Lower lobe of right lung (tissue), 2 donors: ENCODE data around the gene PER1. TPM values are rescaled to one million over a fixed set of nuclear protein-coding genes. Genes with fewer than 3 reads are reported as not detected.

Experiments
- ATAC-seq, 2 donors: fragments of 200-7000 bp; cut with Tn5 transposase; one replicate each; pipeline ENCODE4 v1.9.1; 2020 to 2022; ENCODE audit warnings: mild to moderate bottlenecking in 2 of 2, moderate library complexity in 2 of 2
- DNase-seq: peaks from one replicate; pipeline ENCODE4 v3.0.0-alpha.2; 2020
- H3K27ac ChIP-seq: fragments of 200-600 bp; one replicate; pipeline ENCODE4 v1.8.0; 2022
- H3K27me3 ChIP-seq: fragments of 200-600 bp; one replicate; pipeline ENCODE4 v1.8.0; 2022; ENCODE audit warnings: low read depth
- H3K36me3 ChIP-seq: fragments of 200-600 bp; one replicate; pipeline ENCODE4 v1.8.0; 2022; ENCODE audit warnings: mild to moderate bottlenecking
- H3K4me1 ChIP-seq: fragments of 200-600 bp; one replicate; pipeline ENCODE4 v1.8.0; 2022
- H3K4me3 ChIP-seq: fragments of 200-600 bp; one replicate; pipeline ENCODE4 v1.8.0; 2022; ENCODE audit warnings: mild to moderate bottlenecking
- H3K9me3 ChIP-seq: fragments of 200-600 bp; one replicate; pipeline ENCODE4 v1.8.0; 2022
- intact Hi-C: fragments of 100-400 bp; cut with DNase I; formaldehyde crosslinking; loops from one replicate; pipeline ENCODE4 v1.11.0; 2022
- total RNA-seq: library from RNA; stranded (reverse); fragmentation: NEBNext Ultra II Directional; extraction: Animal tissue kit (Norgen Biotek cat#: 25700); gene quantifications from one replicate; pipeline ENCODE4 v1.2.1, GENCODE V29; 2021
- TF ChIP-seq, protein P1 (sequence below): fragments of 200-600 bp; IDR thresholded peaks from one replicate; pipeline ENCODE4 v1.8.0; 2022; ENCODE audit warnings: antibody characterized with exemption, mild to moderate bottlenecking
- donor health status: DM: no; HTN: yes; CAD: no; lungs with severe emphysema.

The PER1 gene
- total RNA-seq, 1 donor from 2014 or later, result 252 TPM

DNA sequence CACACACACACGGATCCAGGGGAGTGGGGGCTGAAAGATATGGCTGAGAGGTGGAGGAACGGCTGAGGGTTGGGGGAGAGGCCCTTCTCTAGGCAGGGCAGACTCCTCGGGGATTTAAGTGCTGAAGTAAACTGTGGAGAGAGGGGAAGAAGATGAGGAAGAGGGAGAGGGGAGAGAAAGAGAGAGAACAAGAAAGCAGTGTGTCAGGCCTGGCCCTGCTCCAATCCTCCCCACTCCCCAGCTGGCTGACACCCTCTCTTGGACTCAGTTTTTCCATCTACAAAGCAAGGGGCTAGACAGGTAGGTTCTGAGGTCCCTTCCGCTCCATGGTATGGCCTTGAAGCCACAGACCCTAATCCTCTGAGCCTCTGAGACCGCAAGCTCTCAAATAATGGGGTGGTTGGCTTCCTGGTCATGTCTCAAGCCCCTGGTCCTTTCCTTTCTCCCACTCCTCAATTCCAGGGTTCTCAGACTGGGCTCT, 8.6 kb upstream of the PER1 start:
- TF ChIP-seq, protein P1, sequence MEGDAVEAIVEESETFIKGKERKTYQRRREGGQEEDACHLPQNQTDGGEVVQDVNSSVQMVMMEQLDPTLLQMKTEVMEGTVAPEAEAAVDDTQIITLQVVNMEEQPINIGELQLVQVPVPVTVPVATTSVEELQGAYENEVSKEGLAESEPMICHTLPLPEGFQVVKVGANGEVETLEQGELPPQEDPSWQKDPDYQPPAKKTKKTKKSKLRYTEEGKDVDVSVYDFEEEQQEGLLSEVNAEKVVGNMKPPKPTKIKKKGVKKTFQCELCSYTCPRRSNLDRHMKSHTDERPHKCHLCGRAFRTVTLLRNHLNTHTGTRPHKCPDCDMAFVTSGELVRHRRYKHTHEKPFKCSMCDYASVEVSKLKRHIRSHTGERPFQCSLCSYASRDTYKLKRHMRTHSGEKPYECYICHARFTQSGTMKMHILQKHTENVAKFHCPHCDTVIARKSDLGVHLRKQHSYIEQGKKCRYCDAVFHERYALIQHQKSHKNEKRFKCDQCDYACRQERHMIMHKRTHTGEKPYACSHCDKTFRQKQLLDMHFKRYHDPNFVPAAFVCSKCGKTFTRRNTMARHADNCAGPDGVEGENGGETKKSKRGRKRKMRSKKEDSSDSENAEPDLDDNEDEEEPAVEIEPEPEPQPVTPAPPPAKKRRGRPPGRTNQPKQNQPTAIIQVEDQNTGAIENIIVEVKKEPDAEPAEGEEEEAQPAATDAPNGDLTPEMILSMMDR, result no peak
- H3K27ac ChIP-seq, result peak overlapping the region; percentile 99
- H3K4me1 ChIP-seq, result peaks cover 69% of the 10 kb centered on the region
- no peak overlapping the region for H3K4me3 ChIP-seq
- intact Hi-C loops, result no loop called here
- ATAC-seq, result no peak
- H3K36me3 ChIP-seq, result peaks cover 26% of the 10 kb centered on the region
- H3K27me3 ChIP-seq, result no peaks in the 10 kb centered on the region
- no peaks in the 10 kb centered on the region for H3K9me3 ChIP-seq
- DNase-seq, result peak; percentile 27

DNA sequence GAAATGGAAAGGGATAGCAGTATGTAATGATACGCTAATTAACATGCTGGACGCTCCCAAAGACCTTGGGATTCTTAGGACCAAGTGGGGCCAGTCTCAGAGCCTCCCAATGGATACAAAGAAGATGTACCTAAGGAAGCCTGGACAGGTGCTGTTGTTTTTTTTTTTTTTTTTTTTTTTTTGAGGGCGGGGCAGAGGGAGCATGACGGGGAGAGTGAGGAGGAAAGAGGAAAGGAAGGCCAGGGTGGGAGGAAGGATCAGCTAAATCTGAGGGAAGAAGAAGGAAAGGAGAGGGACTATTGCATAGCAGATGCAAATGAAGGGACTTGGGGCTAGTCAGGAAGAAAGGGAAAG, 8.0 kb upstream of the PER1 start:
- no peak overlapping the region for H3K27ac ChIP-seq
- H3K4me3 ChIP-seq, result no peak overlapping the region
- TF ChIP-seq, protein P1, result no peak
- intact Hi-C loops, result no loop called here
- ATAC-seq, result no peak
- peaks cover 26% of the 10 kb centered on the region for H3K36me3 ChIP-seq
- no peaks in the 10 kb centered on the region for H3K27me3 ChIP-seq
- DNase-seq, result no peak
- H3K4me1 ChIP-seq, result peaks cover 69% of the 10 kb centered on the region
- H3K9me3 ChIP-seq, result no peaks in the 10 kb centered on the region

DNA sequence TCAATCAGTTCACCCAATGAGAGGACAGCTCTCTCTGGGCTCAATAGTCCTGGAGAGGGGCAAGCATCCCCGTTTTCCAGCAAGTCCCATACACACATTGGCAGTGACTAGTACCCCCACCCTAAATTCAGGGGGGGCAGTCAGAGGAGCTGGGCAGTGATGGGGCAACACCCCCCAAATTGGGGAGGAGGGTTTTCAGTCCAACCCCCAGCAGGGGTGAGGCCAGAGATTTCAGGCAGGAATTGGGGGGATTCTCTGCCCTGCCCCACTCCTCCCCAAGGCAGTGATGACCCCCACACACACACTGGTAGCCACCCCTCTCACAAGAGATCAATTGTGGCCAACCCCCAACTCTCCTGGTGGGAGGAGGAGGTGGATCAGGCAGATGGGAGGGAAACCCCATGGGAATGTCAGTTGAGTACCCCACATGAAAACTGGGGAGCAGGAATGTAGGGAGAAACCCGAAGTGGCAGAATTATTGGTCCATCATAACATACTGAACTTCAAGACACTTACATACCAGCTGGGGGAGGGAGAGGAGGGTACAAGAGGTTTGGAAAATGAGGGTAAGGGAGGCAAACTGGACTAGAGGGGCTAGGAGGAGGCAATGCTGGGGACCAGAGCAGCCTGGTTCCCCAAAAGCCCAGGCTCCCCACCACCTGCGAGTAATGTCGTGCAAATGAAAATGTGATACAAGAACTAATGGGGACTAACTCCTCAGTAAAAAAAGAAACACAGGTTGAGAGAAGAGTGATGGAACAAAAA, 7.4 kb upstream of the PER1 start:
- H3K36me3 ChIP-seq, result peaks cover 26% of the 10 kb centered on the region
- H3K27ac ChIP-seq, result peak overlapping the region; percentile 9
- DNase-seq, result peak; percentile 15
- no peaks in the 10 kb centered on the region for H3K9me3 ChIP-seq
- ATAC-seq, result no peak
- intact Hi-C loops, result no loop called here
- peaks cover 70% of the 10 kb centered on the region for H3K4me1 ChIP-seq
- no peak overlapping the region for H3K4me3 ChIP-seq
- no peaks in the 10 kb centered on the region for H3K27me3 ChIP-seq
- TF ChIP-seq, protein P1, result no peak

DNA sequence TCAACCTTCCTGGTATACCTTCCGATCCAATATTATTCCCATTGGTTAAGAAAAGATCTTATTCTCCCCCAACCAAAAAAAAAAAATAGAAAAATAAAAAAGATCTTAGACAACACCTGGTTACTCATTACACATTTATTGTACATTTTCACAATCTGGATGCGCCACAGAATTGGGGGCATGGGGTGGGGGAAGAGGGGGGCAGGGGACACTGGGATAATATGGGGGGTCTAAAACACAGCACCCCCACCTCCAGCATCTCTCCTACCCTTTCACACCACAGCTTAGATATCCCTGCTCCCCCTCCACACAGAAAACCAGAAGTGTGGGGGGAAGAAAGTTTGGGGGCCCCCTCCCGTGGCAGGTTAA, 6.8 kb upstream of the PER1 start:
- DNase-seq (no peak), ATAC-seq (no peak)
- peaks cover 26% of the 10 kb centered on the region for H3K36me3 ChIP-seq
- no peaks in the 10 kb centered on the region for H3K9me3 ChIP-seq
- peaks cover 67% of the 10 kb centered on the region for H3K4me1 ChIP-seq
- no peak overlapping the region for H3K27ac ChIP-seq
- no peaks in the 10 kb centered on the region for H3K27me3 ChIP-seq
- H3K4me3 ChIP-seq, result no peak overlapping the region
- TF ChIP-seq, protein P1, result no peak
- intact Hi-C loops, result no loop called here

DNA sequence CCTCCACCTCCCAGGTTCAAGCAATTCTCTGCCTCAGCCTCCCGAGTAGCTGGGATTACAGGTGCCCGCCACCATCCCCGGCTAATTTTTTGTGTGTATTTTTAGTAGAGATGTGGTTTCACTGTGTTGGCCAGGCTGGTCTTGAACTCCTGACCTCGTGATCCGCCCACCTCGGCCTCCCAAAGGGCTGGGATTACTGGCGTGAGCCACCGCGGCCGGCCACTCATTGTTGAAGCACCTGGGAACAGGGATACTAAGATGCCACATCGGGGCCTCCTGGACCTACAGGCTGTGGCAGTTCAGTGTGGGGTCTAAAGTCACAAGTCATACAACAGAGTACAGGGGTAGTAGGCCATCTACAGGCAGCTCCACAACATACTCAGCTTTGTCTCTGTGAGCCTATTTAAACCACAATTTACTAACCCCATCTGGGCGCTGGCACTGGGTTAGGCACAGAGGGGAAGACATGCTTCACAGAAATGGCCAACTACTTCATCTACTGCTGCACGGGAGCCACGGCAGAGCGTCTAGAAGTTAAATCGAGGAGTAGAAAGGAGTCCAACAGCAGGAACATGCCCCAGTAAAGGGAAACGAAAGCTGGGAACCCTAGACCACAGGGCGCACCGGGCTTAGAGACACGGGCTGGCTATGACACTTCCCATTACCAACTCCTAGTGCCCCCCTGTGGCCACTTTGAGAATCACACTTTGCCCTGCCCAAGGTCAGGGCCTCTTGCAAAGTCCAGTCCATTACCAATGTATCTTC, 6.2 kb upstream of the PER1 start:
- TF ChIP-seq, protein P1, result peak; percentile 94
- peak; percentile 93 for DNase-seq
- Histone ChIP-seq H3K27me3 (no peaks in the 10 kb centered on the region), H3K4me3 (no peak overlapping the region), H3K9me3 (no peaks in the 10 kb centered on the region), H3K27ac (peak overlapping the region; percentile 98), H3K4me1 (peaks cover 67% of the 10 kb centered on the region), H3K36me3 (peaks cover 30% of the 10 kb centered on the region)
- intact Hi-C loops, result no loop called here
- peak; percentile 10 to 15 for ATAC-seq
